ENCODE measurements around the gene LMBR1L.
"Not testable (repeated sequence)": the region's sequence is repeated elsewhere in the genome, so short reads cannot be mapped to it uniquely, and the experiment has no call there.

Gene LMBR1L

DNA sequence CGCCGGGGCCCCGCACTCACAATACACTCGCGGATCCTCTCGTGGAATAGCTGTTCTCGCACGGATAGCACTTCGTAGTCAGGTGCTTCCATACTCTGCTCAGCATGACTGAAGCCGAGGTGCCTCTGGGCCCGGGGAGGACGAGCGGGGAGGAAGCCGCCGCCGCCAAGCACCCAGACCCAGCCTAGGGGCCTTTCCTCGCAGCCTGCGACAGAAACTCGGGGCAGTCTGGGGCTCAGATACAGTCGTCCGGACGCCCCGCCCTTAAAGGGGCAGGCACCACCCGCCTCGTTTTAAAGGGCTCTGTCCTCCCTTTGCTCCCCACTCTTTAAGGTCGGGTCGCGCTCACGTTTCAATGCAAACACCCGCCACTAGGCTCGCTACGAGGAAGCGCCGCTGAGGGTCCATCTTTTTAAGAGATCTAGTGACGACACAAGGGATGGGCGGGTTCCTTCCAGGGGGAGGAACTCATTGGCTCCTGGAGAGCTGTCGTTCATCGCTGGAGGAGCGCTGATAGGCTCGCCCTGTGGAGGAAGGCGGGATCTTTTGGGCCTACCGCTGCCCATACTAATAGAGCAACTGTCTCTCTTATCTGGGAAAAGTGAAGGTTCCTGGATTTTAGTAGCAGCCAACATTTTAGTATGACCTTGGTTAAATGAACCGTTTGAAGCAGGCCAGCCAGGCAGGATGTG lies at the start of gene LMBR1L:
Gene LMBR1L, minus strand, starts transcription at position 384 of the 692 bp plus-strand sequence. Its CDS starts 292 bp downstream, at position 92.
- DNase-seq, result peak; percentile 98

- DNase-seq, result no peak
These were observed 49.8 kb upstream of the LMBR1L start for GRCh38 chr12:49160399-49160798.

DNA sequence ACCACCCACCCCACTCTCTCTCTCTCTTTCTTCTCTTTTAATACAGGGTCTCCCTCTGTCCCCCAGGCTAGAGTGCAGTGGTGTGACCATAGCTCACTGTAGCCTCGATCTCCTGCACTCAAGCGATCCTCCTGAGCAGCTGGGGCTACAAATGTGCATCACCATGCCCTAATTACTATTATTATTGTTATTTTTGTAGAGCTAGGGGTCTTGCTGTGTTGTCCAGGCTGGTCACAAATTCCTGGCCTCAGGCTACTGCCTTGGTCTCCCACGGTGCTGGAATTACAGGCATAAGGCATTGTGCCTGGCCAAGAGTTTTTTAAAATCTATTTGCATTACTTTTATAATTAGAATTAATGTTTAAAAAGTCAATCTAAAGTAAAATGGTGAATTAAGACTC lies 43.6 kb upstream of the LMBR1L start:
- no peak for DNase-seq

GRCh38 chr12:49147384-49147783 lies 36.7 kb upstream of the LMBR1L start:
- no peak for DNase-seq

- no peak for DNase-seq
These were observed 35.8 kb upstream of the LMBR1L start for GRCh38 chr12:49146406-49146805.

DNA sequence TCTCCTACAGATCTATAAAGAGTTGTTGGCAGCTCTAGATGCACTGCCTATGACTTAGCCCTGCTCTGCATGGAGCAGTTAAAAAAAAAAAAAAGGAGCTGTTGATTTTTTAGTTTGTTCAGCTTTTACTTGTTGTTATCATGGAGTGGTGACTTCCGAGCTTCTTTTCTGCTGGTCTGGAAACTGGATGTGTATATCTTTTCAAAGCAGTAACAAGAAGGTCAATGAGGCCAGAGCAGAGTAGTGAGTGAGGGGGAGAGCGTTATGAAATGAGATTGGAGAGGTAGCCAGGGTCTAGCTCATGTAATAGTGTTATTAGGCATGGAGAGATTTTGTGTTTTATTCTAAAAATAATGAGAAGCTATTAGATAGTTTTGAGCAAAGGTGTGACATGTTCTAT lies 33.7 kb upstream of the LMBR1L start:
- DNase-seq, result no peak

GRCh38 chr12:49138999-49139398 lies 28.4 kb upstream of the LMBR1L start:
- no peak for DNase-seq

GRCh38 chr12:49138587-49138986 lies 27.9 kb upstream of the LMBR1L start:
- no peak for DNase-seq

DNA sequence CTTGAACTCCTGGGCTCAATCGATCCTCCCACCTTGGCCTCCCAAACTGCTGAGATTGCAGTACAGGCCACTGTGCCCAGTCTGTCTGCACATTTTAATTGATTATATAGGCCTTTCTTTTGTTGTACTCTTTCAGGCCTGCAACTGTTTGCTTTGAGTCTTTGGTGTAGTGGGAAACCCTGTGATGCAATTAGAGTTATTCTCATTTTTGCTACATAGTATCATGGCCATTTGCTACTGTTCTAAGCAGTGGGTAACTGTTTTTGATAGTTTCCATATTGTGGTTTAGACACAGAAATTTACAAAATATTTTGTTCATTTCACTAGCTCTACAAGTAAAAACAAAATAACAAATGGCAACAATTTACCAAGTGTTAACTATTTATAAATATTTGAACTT lies 26.8 kb upstream of the LMBR1L start:
- DNase-seq, result no peak

- not testable (repeated sequence) for DNase-seq
These were observed 26.4 kb upstream of the LMBR1L start for GRCh38 chr12:49136997-49137396.

DNA sequence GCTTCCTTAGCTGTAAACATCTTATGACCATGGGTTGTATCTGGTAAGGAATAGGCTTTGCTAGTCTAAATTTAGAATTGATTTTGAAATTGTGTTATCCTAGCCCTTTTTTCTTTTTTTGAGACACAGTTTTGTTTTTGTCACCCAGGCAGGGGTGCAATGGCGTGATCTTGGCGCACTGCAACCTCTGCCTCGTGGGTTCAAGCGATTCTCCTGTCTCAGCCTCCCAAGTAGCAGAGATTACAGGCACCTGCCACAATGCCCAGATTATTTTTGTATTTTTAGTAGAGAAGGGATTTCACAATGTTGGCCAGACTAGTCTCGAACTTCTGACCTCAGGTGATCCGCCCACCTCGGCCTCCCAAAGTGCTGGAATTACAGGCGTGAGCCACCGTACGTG lies 22.9 kb upstream of the LMBR1L start:
- DNase-seq, result no peak

- no peak for DNase-seq
These were observed 22.4 kb upstream of the LMBR1L start for GRCh38 chr12:49133014-49133413.

DNA sequence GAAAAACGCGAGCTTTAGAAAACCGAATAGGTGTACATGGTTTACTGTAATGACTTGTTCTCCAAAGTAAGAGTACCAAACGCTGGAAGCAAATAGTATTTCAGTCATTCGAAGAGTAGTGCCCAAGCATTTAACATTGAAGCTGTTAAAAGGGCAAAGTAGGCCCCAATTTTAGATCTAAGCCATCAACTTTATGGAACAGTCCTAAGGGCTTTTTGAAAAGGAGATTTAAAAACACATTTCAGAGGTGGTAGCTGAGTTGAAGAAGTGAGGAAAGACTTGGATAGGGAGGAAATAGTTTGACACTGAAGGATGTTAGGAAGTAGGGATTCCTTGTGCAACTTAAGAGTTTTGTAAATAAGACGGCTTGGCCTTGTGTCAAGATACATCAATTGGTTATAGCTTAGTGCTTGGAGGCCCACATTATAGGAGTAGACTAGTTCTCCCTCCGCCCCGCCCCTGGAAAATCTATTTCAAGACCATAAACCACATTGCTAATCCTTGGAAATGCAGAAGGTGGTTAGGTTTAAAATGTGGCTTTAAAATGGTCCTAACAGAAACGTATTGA lies 21.3 kb upstream of the LMBR1L start:
- no peak for DNase-seq

DNA sequence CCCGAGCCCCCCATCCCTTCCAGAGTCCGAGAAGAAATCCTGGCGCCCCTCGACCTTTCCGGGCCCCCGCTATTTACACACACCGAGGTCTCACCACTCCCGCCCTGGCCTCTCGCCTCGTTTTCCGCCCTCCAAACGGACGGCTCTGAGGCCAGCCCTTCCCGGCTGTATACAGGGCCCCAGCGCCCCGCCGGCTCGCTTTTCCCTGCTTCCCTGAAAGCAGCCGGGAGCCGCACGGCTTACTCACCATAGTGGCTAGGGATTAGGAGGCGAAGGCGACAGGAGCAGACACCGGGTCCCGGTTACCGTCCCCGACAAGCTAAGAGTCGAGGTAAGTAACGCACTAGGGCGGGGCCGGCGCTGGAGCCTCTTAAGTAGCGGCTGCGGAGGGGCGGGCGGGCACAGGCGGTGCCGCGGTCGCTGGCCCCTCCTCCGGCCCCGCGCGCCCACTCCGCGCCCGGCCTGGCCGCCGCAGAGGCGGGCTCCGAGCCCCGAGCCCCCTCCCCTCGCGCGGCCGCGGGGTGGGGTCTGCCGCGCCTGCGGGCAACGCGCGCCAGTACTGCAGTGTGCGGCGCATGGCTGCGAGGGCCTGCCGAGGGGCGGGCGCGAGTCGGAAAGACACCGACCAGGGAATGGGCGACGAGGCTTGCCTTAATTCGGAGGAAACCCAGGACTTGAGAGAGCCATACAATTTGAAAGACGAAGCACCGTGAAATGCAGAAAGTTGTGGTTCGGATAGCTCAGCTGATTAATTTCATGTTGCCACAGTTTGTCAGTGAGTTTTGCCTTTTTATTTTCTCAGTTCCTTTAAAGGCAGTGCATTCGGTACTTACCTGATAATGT lies 20.6 kb upstream of the LMBR1L start, which contains the start of gene TUBA1B:
Gene TUBA1B, minus strand, starts transcription at position 345 of the 843 bp plus-strand sequence. Its CDS starts 95 bp downstream, at position 250.
- peak; percentile 90 to 93 for DNase-seq

GRCh38 chr12:49130151-49131050 lies 19.8 kb upstream of the LMBR1L start:
- DNase-seq, result peak; percentile 95 to 96

GRCh38 chr12:49129332-49130150 lies 18.9 kb upstream of the LMBR1L start:
- no peak for DNase-seq

DNA sequence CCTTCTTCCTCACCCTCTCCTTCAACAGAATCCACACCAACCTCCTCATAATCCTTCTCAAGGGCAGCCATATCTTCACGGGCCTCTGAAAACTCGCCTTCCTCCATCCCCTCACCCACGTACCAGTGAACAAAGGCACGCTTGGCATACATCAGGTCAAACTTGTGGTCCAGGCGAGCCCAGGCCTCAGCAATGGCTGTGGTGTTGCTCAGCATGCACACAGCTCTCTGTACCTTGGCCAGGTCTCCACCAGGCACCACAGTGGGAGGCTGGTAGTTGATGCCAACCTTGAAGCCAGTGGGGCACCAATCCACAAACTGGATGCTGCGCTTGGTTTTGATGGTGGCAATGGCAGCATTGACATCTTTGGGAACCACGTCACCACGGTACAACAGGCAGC lies 17.3 kb upstream of the LMBR1L start:
- not testable (repeated sequence) for DNase-seq

GRCh38 chr12:49126852-49127763 lies 16.5 kb upstream of the LMBR1L start:
- no peak for DNase-seq

DNA sequence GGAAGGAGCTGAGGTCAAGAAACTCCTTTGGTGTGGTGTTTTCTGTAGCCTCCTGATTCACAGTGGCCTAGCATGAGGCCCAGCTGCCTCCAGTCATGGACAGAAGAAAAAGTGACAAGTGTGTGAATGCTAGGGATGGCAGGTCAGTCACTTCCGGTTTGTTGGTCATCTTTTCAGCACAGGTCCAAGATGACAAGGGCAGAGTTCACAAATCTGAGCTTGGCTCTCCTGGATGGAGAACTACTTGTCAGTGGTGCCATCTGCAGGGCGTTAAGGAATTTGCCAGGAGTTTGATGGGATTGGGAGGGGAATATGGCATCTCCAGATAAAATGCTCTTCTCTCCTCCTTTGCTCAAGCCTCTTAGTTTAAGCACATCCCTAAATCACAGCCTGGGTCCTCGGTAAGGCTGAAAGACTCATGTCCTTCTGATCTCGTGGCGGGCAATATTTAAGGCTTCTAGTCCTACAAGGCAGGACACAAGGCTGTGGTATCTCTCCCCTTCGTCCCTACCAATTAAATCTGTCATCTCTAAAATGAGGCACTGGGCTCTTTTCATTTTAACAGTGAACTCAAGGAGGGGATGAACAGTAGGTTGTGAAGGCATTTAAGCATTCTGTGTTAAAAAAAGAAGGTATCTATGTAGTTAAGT lies 10.5 kb upstream of the LMBR1L start:
- DNase-seq, result no peak

DNA sequence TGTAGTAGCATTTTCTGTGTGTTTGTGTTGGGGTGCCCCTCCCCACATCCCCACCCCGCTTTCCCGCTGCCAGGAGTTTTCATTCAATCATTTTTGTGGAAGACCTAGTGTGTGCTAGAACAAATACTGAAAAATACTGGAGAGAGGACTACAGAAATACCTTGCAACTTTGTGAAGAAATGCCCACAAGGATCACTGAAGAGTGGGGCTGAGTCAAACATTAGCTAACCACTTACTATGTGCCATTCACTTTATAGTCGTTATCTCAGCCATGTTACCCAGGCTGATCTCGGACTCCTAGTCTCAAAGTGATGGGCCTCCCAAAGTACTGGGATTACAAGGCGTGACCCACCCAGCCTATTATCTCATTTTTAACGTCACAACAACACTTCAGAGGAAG lies 559 bp upstream of the LMBR1L start:
- no peak for DNase-seq

Measured in CD4-positive, alpha-beta T cell treated with Interferon alpha-2 for 1 hour (primary cell).